GM12864 (cell line): ENCODE data around the gene EIF1AX.

Experiments used
- DNase-seq: peaks from one replicate; pipeline ENCODE4 v3.0.0-alpha.2; 2011; ENCODE audit warnings: low read depth
- H3K4me3 ChIP-seq: 2 replicates; pipeline ENCODE4 v1.5.1; 2011; ENCODE audit warnings: mild to moderate bottlenecking, low read depth, low read length, control low read depth
- TF ChIP-seq, protein P1 (sequence below): IDR thresholded peaks from 2 replicates; pipeline ENCODE4 v1.5.1; 2011; ENCODE audit warnings: low read depth, mild to moderate bottlenecking, moderate library complexity, low read length, control low read depth, inconsistent platforms; ENCODE audit errors: missing control alignments

Gene EIF1AX

DNA sequence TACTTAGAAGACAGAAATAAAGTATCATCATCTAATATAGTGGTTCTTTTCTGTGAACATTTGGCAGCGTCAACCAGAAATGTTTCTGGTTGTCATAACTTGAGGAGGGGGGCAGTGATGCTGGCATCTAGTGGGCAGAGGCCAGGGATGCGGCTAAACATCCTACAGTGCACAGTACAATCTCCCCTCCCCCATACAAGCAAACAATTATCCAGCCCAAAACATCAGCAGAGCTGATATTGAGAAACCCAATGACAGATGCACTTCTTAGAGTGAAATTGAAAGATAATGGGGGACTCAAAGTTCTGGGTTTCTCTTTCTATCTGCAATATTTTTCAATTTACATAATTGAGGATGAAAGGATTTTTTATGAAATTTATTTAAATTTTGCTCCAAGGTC, 1.9 kb upstream of the EIF1AX start:
- TF ChIP-seq, protein P1, sequence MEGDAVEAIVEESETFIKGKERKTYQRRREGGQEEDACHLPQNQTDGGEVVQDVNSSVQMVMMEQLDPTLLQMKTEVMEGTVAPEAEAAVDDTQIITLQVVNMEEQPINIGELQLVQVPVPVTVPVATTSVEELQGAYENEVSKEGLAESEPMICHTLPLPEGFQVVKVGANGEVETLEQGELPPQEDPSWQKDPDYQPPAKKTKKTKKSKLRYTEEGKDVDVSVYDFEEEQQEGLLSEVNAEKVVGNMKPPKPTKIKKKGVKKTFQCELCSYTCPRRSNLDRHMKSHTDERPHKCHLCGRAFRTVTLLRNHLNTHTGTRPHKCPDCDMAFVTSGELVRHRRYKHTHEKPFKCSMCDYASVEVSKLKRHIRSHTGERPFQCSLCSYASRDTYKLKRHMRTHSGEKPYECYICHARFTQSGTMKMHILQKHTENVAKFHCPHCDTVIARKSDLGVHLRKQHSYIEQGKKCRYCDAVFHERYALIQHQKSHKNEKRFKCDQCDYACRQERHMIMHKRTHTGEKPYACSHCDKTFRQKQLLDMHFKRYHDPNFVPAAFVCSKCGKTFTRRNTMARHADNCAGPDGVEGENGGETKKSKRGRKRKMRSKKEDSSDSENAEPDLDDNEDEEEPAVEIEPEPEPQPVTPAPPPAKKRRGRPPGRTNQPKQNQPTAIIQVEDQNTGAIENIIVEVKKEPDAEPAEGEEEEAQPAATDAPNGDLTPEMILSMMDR, result no peak
- DNase-seq, result no peak
- no peak overlapping the region for H3K4me3 ChIP-seq

DNA sequence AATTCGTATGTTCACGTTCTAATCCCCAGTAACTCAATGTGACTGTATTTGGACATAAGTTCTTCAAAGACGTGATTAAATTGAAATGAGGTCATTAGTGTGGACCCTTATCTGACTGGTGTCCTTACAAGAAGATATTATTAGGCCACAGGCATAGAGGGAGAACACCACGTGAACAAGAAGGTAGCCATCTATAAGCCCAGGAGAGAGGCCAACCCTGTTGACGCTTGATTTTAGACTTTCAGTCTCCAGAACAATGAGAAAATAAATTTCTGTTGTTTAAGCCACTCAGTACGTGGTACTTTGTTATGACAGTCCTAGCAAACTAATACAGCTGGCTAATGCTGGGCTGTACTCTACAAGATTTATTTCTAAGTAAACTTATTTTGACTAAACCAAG, 1.5 kb upstream of the EIF1AX start:
- H3K4me3 ChIP-seq, result no peak overlapping the region
- DNase-seq, result no peak
- TF ChIP-seq, protein P1, result no peak

DNA sequence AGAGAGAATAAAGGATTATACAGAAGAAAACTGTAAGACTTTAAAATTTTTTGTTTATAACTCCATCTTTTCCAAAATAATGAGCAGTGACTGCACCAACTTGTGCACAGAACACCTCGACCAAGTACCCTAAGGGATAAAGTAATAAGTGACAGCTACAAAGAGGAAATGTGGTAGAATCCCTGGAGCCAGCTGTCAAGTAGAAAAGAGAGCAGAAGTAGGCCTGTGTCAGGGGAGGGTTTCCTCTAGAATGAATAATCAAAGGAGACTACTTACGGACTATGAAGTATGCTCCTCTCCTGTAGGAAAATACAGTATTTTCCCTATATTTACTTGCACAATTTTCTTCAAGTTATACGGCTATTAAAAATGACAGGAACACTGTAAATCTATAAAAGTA, 1.2 kb downstream of the EIF1AX start:
- DNase-seq, result no peak
- TF ChIP-seq, protein P1, result no peak
- peak overlapping the region; percentile 85 for H3K4me3 ChIP-seq

GRCh38 chrX:20139966-20140365, 1.7 kb downstream of the EIF1AX start:
- H3K4me3 ChIP-seq, result peak overlapping the region; percentile 85
- no peak for DNase-seq
- TF ChIP-seq, protein P1, result no peak

DNA sequence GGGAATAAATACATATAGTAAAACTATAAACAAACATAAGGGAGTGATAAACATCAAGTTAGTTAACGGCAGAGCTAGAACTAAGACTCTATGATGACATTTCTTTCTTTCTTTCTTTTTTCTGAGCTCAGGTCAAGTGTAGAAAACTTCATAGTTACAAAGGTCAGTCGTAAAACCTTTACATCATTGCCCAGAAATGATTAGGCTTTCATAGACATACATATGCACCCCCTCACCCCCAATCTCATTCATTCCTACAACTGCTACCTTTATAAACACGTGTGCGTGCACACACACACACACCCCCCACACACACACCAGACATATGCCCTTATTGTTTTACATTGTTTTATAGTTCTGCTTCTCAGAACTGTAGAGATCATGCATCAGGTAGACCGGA, 5.7 kb downstream of the EIF1AX start:
- DNase-seq, result no peak
- TF ChIP-seq, protein P1, result no peak

DNA sequence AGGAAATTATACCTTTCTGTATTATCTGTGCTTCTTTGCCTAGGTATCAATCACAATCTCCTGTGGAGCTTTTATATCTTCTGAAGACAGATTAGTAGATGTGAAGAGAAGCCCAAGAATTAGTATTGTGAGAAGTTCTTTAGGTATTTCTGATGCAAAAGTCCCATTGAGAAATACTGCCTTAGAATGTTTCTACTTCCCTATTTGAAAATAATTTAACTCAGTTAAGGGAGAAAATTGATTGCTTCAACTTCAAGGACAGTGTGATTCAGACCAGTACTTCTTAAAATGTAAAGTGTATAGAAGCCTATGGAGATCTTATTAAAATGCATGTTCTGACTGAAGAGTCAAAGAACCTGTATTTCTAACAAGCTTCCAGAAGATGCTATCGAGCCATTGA, 9.0 kb downstream of the EIF1AX start:
- no peak overlapping the region for H3K4me3 ChIP-seq
- DNase-seq, result no peak
- TF ChIP-seq, protein P1, result no peak

More for the DNA sequence above, 5.7 kb downstream of the EIF1AX start:
- H3K4me3 ChIP-seq, result no peak overlapping the region

- TF ChIP-seq, protein P1, result no peak
- no peak overlapping the region for H3K4me3 ChIP-seq
These were observed 11.3 kb downstream of the EIF1AX start for GRCh38 chrX:20130357-20130756.

More at GRCh38 chrX:20130357-20130756, 11.3 kb downstream of the EIF1AX start:
- no peak for DNase-seq
